ENCODE measurements around the gene TMEM134. TPM values are rescaled to one million over a fixed set of nuclear protein-coding genes. Genes with fewer than 3 reads are reported as not detected.
A peak's percentile ranks its signal among the peaks of the same experiment; 100 is the strongest.

TMEM134 gene
- total RNA-seq, 1 experiment from 2014 or later: 73.5 TPM

DNA sequence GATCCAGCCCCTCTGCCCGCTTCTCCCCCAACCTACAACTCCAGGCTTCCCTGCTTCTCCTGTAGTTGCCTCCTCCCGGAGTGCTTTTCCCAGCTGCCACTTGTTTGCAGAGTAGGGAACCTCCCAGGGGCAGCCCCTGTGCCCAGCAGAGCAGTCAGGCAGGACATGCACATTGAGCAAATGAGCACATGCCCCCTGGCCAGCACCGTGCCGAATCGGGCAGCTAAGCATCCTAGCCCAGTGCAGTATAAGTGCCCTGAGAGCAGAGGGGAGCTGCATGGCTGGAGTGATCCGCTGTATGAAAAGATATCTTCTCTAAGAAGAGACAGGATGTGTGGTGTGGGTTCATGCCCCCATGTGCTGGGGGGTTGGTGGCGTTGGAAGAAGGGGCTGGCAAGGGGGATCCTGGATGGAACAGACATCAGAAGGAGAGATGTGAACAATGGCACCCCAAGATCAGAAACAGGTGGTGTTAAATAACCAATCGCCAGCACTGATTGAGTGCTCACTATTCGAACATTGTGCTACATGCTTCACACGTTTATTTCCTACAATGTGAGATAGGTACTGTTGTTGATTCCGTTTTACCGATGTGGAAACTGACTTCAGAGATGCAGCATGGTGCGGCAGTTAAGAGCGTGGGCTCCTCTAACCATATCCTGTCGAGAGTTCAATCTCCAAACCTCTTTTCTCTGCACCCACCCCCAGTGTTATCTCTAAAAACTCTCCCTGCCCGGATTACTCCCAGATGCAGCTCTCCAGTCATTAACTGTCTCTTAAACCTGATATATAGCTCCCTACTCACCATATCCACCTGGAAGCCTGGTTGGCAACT is 15.0 kb upstream of the TMEM134 start:
- no peaks in the 10 kb centered on the region for H4K20me1 ChIP-seq (ENCODE audit: low read length)
- ATAC-seq (no peak), DNase-seq (no peak)
- H3K79me2 ChIP-seq (ENCODE audit: low read length): peaks cover 23% of the 10 kb centered on the region
- H3K9me3 ChIP-seq (ENCODE audit: low read length): no peaks in the 10 kb centered on the region
- H3K27ac ChIP-seq (ENCODE audit: low read length): no peak overlapping the region
- H2AFZ ChIP-seq (ENCODE audit: low read length): no peak overlapping the region
- peaks cover 15% of the 10 kb centered on the region for H3K4me1 ChIP-seq (ENCODE audit: insufficient read depth, low read length)
- no peaks in the 10 kb centered on the region; the same call in 1 of the 2 replicates for H3K36me3 ChIP-seq (ENCODE audit: low read depth, low read length)
- peak overlapping the region; percentile 73 for H3K9ac ChIP-seq (ENCODE audit: low read length)
- no peak for TF ChIP-seq EZH2 (IDR thresholded peaks at IDR 0.05; ENCODE audit: low read length, unreplicated experiment)
- no peak for TF ChIP-seq EZH2phosphoT487 (IDR thresholded peaks at IDR 0.05; ENCODE audit: borderline replicate concordance, low read length)
- TF ChIP-seq, protein P1, sequence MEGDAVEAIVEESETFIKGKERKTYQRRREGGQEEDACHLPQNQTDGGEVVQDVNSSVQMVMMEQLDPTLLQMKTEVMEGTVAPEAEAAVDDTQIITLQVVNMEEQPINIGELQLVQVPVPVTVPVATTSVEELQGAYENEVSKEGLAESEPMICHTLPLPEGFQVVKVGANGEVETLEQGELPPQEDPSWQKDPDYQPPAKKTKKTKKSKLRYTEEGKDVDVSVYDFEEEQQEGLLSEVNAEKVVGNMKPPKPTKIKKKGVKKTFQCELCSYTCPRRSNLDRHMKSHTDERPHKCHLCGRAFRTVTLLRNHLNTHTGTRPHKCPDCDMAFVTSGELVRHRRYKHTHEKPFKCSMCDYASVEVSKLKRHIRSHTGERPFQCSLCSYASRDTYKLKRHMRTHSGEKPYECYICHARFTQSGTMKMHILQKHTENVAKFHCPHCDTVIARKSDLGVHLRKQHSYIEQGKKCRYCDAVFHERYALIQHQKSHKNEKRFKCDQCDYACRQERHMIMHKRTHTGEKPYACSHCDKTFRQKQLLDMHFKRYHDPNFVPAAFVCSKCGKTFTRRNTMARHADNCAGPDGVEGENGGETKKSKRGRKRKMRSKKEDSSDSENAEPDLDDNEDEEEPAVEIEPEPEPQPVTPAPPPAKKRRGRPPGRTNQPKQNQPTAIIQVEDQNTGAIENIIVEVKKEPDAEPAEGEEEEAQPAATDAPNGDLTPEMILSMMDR (conservative IDR thresholded peaks at IDR 0.05; ENCODE audit: low read depth, low read length): no peak
- no peaks in the 10 kb centered on the region for H3K27me3 ChIP-seq (ENCODE audit: low read length)
- H3K4me3 ChIP-seq (ENCODE audit: low read length): peak overlapping the region; percentile 73
- BruUV-seq (replicated peaks): no TSS peak
- ChIA-PET CTCF (no interaction called here), POLR2A (ENCODE audit: unreplicated experiment) (no interaction called here)
- peak overlapping the region; percentile 90 for H3K4me2 ChIP-seq (ENCODE audit: low read length)
- H3K9me2 ChIP-seq (replicated peaks; ENCODE audit: low read length): no peaks in the 10 kb centered on the region
- intact Hi-C loops (cut with micrococcal nuclease): loop anchor here (2.0 kb wide), 1 partner anchor 21 kb away; the partner anchor contains the start of gene PITPNM1
- no peaks in the 10 kb centered on the region for H3F3A ChIP-seq (ENCODE audit: low read length, unreplicated experiment)

DNA sequence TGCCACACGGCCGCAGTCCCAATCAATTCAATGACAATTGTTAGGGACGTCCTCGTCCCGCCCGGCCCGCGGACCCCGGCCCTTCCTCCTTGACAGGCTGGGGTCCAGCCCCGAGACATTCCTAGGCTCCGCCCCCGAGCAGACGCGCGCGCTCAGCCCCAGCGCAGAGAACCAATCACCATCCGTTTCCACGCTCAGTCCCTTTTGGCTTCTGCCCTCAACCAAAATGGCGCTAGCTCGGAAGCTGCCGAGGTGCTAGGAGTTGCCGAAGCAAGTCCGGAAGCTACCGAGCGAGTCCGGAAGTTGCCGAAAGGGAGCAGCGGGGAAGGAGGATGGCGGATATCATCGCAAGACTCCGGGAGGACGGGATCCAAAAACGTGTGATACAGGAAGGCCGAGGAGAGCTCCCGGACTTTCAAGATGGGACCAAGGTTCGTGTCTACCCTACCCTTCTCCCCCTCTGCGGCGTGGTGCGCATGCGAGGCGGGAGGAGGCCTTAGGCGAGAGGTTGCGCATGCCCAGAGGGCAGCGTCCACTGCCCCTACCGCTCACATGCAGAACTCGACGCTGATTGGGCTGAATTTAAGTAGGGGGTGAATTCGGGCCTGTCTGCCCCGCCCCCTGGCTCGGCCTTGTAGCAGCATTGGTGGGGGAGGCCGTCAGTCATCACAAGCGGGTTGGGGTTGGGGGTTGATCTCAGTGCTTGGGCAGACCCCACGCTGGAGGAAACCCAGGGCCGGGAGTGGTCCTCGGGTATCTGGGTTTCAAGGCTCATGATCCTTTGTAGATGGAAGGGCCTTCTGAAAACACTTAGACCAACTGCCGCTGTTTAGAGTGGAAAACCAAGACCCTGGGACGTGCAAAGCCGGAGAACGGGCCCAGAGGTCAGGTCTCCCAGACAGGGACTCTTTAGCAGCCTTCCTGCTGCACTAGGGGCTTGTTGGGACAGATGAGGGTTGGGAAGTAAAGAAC is 14.1 kb upstream of the TMEM134 start, which contains the start of gene AIP:
TSS of gene AIP (plus strand) at position 200 of the 972 bp plus-strand sequence. CDS start at position 333, 133 bp downstream.
- Histone ChIP-seq H3K9me3 (ENCODE audit: low read length) (no peaks in the 10 kb centered on the region), H3K79me2 (ENCODE audit: low read length) (peaks cover 23% of the 10 kb centered on the region), H4K20me1 (ENCODE audit: low read length) (no peaks in the 10 kb centered on the region), H3F3A (ENCODE audit: low read length, unreplicated experiment) (no peaks in the 10 kb centered on the region), H3K4me2 (ENCODE audit: low read length) (peak within 1 kb of the TSS; percentile 90), H3K9me2 (replicated peaks; ENCODE audit: low read length) (no peaks in the 10 kb centered on the region), H3K9ac (ENCODE audit: low read length) (peak within 1 kb of the TSS; percentile 73), H3K27ac (ENCODE audit: low read length) (no peak within 1 kb of the TSS; the same call in 1 of the 2 replicates), H3K4me1 (ENCODE audit: insufficient read depth, low read length) (peaks cover 15% of the 10 kb centered on the region), H2AFZ (ENCODE audit: low read length) (peak within 1 kb of the TSS; percentile 82), H3K27me3 (ENCODE audit: low read length) (no peaks in the 10 kb centered on the region), H3K4me3 (ENCODE audit: low read length) (peak within 1 kb of the TSS; percentile 73), H3K36me3 (ENCODE audit: low read depth, low read length) (no peaks in the 10 kb centered on the region; the same call in 1 of the 2 replicates)
- DNase-seq: peak; percentile 100
- TF ChIP-seq EZH2 (IDR thresholded peaks at IDR 0.05; ENCODE audit: low read length, unreplicated experiment) (no peak), EZH2phosphoT487 (IDR thresholded peaks at IDR 0.05; ENCODE audit: borderline replicate concordance, low read length) (no peak)
- ChIA-PET POLR2A (ENCODE audit: unreplicated experiment) (no interaction called here), CTCF (interaction anchor here (0.6 kb wide), 1 partner anchor 108 kb away, joined by 7 read pairs; no protein-coding TSS in a partner anchor)
- intact Hi-C loops (cut with micrococcal nuclease): loop anchor here (2.0 kb wide), 1 partner anchor 22 kb away; the partner anchor contains the start of gene PITPNM1
- TSS peak; percentile 78 for BruUV-seq (replicated peaks)
- peak; percentile 99 for ATAC-seq
